H9 (cell line): Measurements from ENCODE around the gene ISG20. TPM values are rescaled to one million over a fixed set of nuclear protein-coding genes. Genes with fewer than 3 reads are reported as not detected.

ENCODE experiments used
- DNase-seq: peaks from one replicate; pipeline ENCODE4 v3.0.0-alpha.2; 2017
- H2AFZ ChIP-seq: one replicate; pipeline ENCODE4 v1.6.1; 2013; ENCODE audit warnings: mild to moderate bottlenecking, low read length, control low read depth, moderate library complexity
- H2AK5ac ChIP-seq: 2 replicates; pipeline ENCODE4 v1.6.1; 2013; ENCODE audit warnings: low read length, control low read depth, mixed read lengths; ENCODE audit not compliant: insufficient read length
- H2BK120ac ChIP-seq: one replicate; pipeline ENCODE4 v1.6.1; 2013; ENCODE audit warnings: low read depth, mild to moderate bottlenecking, low read length, control low read depth, inconsistent platforms; ENCODE audit not compliant: poor library complexity, severe bottlenecking
- H2BK12ac ChIP-seq: 2 replicates; pipeline ENCODE4 v1.6.1; 2013; ENCODE audit warnings: low read length, control low read depth, mixed read lengths, low read depth; ENCODE audit not compliant: insufficient read length
- H2BK15ac ChIP-seq: 2 replicates; pipeline ENCODE4 v1.6.1; 2013; ENCODE audit warnings: low read depth, low read length, control low read depth
- H2BK20ac ChIP-seq: one replicate; pipeline ENCODE4 v1.6.1; 2013; ENCODE audit warnings: low read depth, mild to moderate bottlenecking, low read length, control low read depth, inconsistent platforms; ENCODE audit not compliant: poor library complexity, severe bottlenecking
- H2BK5ac ChIP-seq: 2 replicates; pipeline ENCODE4 v1.6.1; 2013; ENCODE audit warnings: low read length, control low read depth, mixed read lengths; ENCODE audit not compliant: insufficient read length
- H3K14ac ChIP-seq: 2 replicates; pipeline ENCODE4 v1.6.1; 2013; ENCODE audit warnings: low read length, control low read depth; ENCODE audit not compliant: insufficient read depth
- H3K18ac ChIP-seq: 2 replicates; pipeline ENCODE4 v1.6.1; 2013; ENCODE audit warnings: low read depth, mild to moderate bottlenecking, mixed read lengths, low read length, control low read depth; ENCODE audit not compliant: insufficient read length
- H3K23ac ChIP-seq: 2 replicates; pipeline ENCODE4 v1.6.1; 2013; ENCODE audit warnings: low read length, control low read depth, mixed read lengths, low read depth; ENCODE audit not compliant: insufficient read length
- H3K23me2 ChIP-seq: 2 replicates; pipeline ENCODE4 v1.6.1; 2013; ENCODE audit warnings: low read depth, mild to moderate bottlenecking, mixed read lengths, low read length, control low read depth; ENCODE audit not compliant: insufficient read length, poor library complexity, severe bottlenecking
- H3K27ac ChIP-seq: 2 replicates; pipeline ENCODE4 v1.5.1; 2013; ENCODE audit warnings: low read length, control low read depth, mixed read lengths, low read depth; ENCODE audit not compliant: insufficient read length
- H3K27me3 ChIP-seq: 2 replicates; pipeline ENCODE4 v1.6.1; 2013; ENCODE audit warnings: low read length, control low read depth, inconsistent platforms; ENCODE audit not compliant: insufficient read depth
- H3K4ac ChIP-seq: 2 replicates; pipeline ENCODE4 v1.6.1; 2013; ENCODE audit warnings: low read depth, mild to moderate bottlenecking, control low read depth, inconsistent platforms, low read length, moderate library complexity
- H3K4me1 ChIP-seq: 2 replicates; pipeline ENCODE4 v1.6.1; 2013; ENCODE audit warnings: low read length, control low read depth, inconsistent platforms; ENCODE audit not compliant: insufficient read depth
- H3K4me2 ChIP-seq: 2 replicates; pipeline ENCODE4 v1.6.1; 2013; ENCODE audit warnings: low read length, control low read depth, mixed read lengths; ENCODE audit not compliant: insufficient read length, insufficient read depth
- H3K56ac ChIP-seq: 2 replicates; pipeline ENCODE4 v1.6.1; 2013; ENCODE audit warnings: low read depth, mild to moderate bottlenecking, mixed read lengths, low read length, control low read depth; ENCODE audit not compliant: insufficient read length
- H3K79me1 ChIP-seq: 2 replicates; pipeline ENCODE4 v1.6.1; 2013; ENCODE audit warnings: low read depth, mild to moderate bottlenecking, moderate library complexity, low read length, control low read depth, inconsistent platforms; ENCODE audit not compliant: insufficient read depth, poor library complexity, severe bottlenecking
- H3K79me2 ChIP-seq: 2 replicates; pipeline ENCODE4 v1.6.1; 2013; ENCODE audit warnings: low read length, control low read depth, inconsistent platforms; ENCODE audit not compliant: insufficient read depth
- H3K9ac ChIP-seq: 2 replicates; pipeline ENCODE4 v1.6.1; 2013; ENCODE audit warnings: low read length, control low read depth, mixed read lengths; ENCODE audit not compliant: insufficient read length; ENCODE audit errors: extremely low read depth
- H3K9me3 ChIP-seq: one replicate; pipeline ENCODE4 v1.6.1; 2013; ENCODE audit warnings: low read depth, low read length, inconsistent platforms; ENCODE audit not compliant: control insufficient read depth
- H3T11ph ChIP-seq: one replicate; pipeline ENCODE4 v1.6.1; 2013; ENCODE audit warnings: mild to moderate bottlenecking, low read length, control low read depth, inconsistent platforms
- H4K20me1 ChIP-seq: one replicate; pipeline ENCODE4 v1.6.1; 2013; ENCODE audit not compliant: control insufficient read depth, insufficient read length, insufficient read depth
- H4K5ac ChIP-seq: 2 replicates; pipeline ENCODE4 v1.6.1; 2013; ENCODE audit warnings: low read depth, mild to moderate bottlenecking, mixed read lengths, low read length, control low read depth; ENCODE audit not compliant: insufficient read length
- H4K8ac ChIP-seq: replicated peaks from 2 replicates; pipeline ENCODE4 v1.6.1; 2013; ENCODE audit warnings: low read length, control low read depth, mixed read lengths, low read depth; ENCODE audit not compliant: insufficient read length
- H4K91ac ChIP-seq: 2 replicates; pipeline ENCODE4 v1.6.1; 2013; ENCODE audit warnings: low read depth, mild to moderate bottlenecking, moderate library complexity, mixed read lengths, low read length, control low read depth; ENCODE audit not compliant: insufficient read length
- H3K27ac Mint-ChIP-seq, 3 experiments: 2 replicates in 2 of 3; 3 replicates in 1 of 3; pipeline ENCODE4 v1.8.0; 2020 to 2021; ENCODE audit warnings: mixed read lengths in 3 of 3, mild to moderate bottlenecking in 1 of 3, moderate library complexity in 1 of 3
- H3K27me3 Mint-ChIP-seq: 2 replicates; pipeline ENCODE4 v1.8.0; 2021; ENCODE audit warnings: low read depth, mild to moderate bottlenecking, moderate library complexity, mixed read lengths
- H3K36me3 Mint-ChIP-seq, 3 experiments: 2 replicates in 2 of 3; 3 replicates in 1 of 3; pipeline ENCODE4 v1.8.0; 2020 to 2021; ENCODE audit warnings: low read depth in 3 of 3, mixed read lengths in 3 of 3; ENCODE audit not compliant: insufficient read depth in 1 of 3
- H3K4me1 Mint-ChIP-seq, 2 experiments: 2 replicates each; pipeline ENCODE4 v1.8.0; 2020; ENCODE audit warnings: mixed read lengths in 2 of 2
- H3K4me3 Mint-ChIP-seq, 2 experiments: 2 replicates in 1 of 2; 3 replicates in 1 of 2; pipeline ENCODE4 v1.8.0; 2020 to 2021; ENCODE audit warnings: mild to moderate bottlenecking in 2 of 2, mixed read lengths in 2 of 2, moderate library complexity in 1 of 2
- H3K9me3 Mint-ChIP-seq, 2 experiments: 2 replicates in 1 of 2; 3 replicates in 1 of 2; pipeline ENCODE4 v1.8.0; 2020; ENCODE audit warnings: mild to moderate bottlenecking in 2 of 2, mixed read lengths in 2 of 2, moderate library complexity in 1 of 2
- CTCF ChIP-seq: fragments of 200-600 bp; sonication (generic); conservative IDR thresholded peaks from 3 replicates; pipeline ENCODE4 v1.8.0; 2021; ENCODE audit warnings: antibody characterized with exemption, mild to moderate bottlenecking
- WGBS: extraction: QIAGEN DNeasy Blood & Tissue Kit; methylation state at CpG from one replicate; pipeline ENCODE4 v1.1.7; 2013; ENCODE audit warnings: missing lambda C conversion rate, low lambda C conversion rate, mixed read lengths; ENCODE audit not compliant: insufficient read length; ENCODE audit errors: extremely low coverage; 5-methylcytosine and 5-hydroxymethylcytosine counted together
- total RNA-seq: library from RNA; stranded (reverse); gene quantifications from 2 replicates; pipeline ENCODE4 v1.2.1, GENCODE V29; 2021

ISG20 gene
- total RNA-seq, 1 experiment from 2014 or later = 7.4 TPM

GRCh38 chr15:88702983-88703382 is 64.2 kb downstream of the ISG20 start:
- Mint-ChIP-seq H3K9me3 (no peaks in the 10 kb centered on the region), H3K27me3 (peaks cover 78% of the 10 kb centered on the region), H3K4me1 (peaks cover 8 to 9% of the 10 kb centered on the region in 2 experiments), H3K36me3 (no peaks in the 10 kb centered on the region), H3K4me3 (no peak overlapping the region), H3K27ac (no peak overlapping the region)
- no peaks in the 10 kb centered on the region for H3K79me1 ChIP-seq
- no peak overlapping the region for H2BK5ac ChIP-seq
- H3K9ac ChIP-seq = no peak overlapping the region
- H4K91ac ChIP-seq = no peak overlapping the region
- H3K56ac ChIP-seq = no peak overlapping the region
- no peak overlapping the region for H3K23ac ChIP-seq
- H3K79me2 ChIP-seq = no peaks in the 10 kb centered on the region
- no peak overlapping the region for H2BK20ac ChIP-seq
- no peaks in the 10 kb centered on the region for H3K9me3 ChIP-seq
- no peak overlapping the region for H2BK12ac ChIP-seq
- H3K4me2 ChIP-seq = no peak overlapping the region
- no peak for DNase-seq
- H2BK120ac ChIP-seq = no peak overlapping the region
- no peak overlapping the region for H4K5ac ChIP-seq
- H3K4ac ChIP-seq = no peak overlapping the region
- H3K27ac ChIP-seq = no peak overlapping the region
- peaks cover 3% of the 10 kb centered on the region; the same call in 1 of the 2 replicates for H3K27me3 ChIP-seq
- H3T11ph ChIP-seq = no peak overlapping the region
- no peak overlapping the region for H3K14ac ChIP-seq
- H3K18ac ChIP-seq = no peak overlapping the region
- H3K23me2 ChIP-seq = peaks cover 5% of the 10 kb centered on the region
- WGBS = no CpG with 5 or more reads among the region's 5 CpGs
- H4K20me1 ChIP-seq = no peaks in the 10 kb centered on the region
- no peak overlapping the region for H2AFZ ChIP-seq
- no peak for TF ChIP-seq CTCF
- H2BK15ac ChIP-seq = no peak overlapping the region
- no peak overlapping the region for H2AK5ac ChIP-seq
- H4K8ac ChIP-seq = no peak overlapping the region
- no peaks in the 10 kb centered on the region for H3K4me1 ChIP-seq
